GM23338 (cell line): ENCODE data around the gene TSPAN32. TPM values are rescaled to one million over a fixed set of nuclear protein-coding genes. Genes with fewer than 3 reads are reported as not detected.

ENCODE experiments used
- ATAC-seq: fragments of 200-7000 bp; cut with Tn5 transposase; 3 replicates; pipeline ENCODE4 v1.9.1; 2020
- DNase-seq: peaks from one replicate; pipeline ENCODE4 v3.0.0-alpha.2; 2015; ENCODE audit warnings: low spot score
- H2AFZ ChIP-seq: fragments of 200-600 bp; sonication (generic); 2 replicates; pipeline ENCODE4 v1.8.0; 2016; ENCODE audit warnings: antibody characterized with exemption, mild to moderate bottlenecking, moderate library complexity
- H3F3A ChIP-seq: fragments of 200-600 bp; sonication (generic); replicated peaks from 2 replicates; pipeline ENCODE4 v1.8.0; 2017; ENCODE audit warnings: antibody characterized with exemption, mixed run types, low read depth
- H3K27ac ChIP-seq: fragments of 200-600 bp; sonication (generic); 2 replicates; pipeline ENCODE4 v1.6.1; 2016; ENCODE audit warnings: low read depth
- H3K27me3 ChIP-seq: fragments of 200-600 bp; sonication (generic); 2 replicates; pipeline ENCODE4 v1.8.0; 2016; ENCODE audit warnings: mild to moderate bottlenecking, mixed run types, moderate library complexity; ENCODE audit not compliant: insufficient read depth
- H3K36me3 ChIP-seq: fragments of 200-600 bp; sonication (generic); 2 replicates; pipeline ENCODE4 v1.8.0; 2016; ENCODE audit warnings: mild to moderate bottlenecking; ENCODE audit not compliant: insufficient read depth
- H3K4me1 ChIP-seq: fragments of 200-600 bp; sonication (generic); 2 replicates; pipeline ENCODE4 v1.8.0; 2016; ENCODE audit warnings: mild to moderate bottlenecking, moderate library complexity; ENCODE audit not compliant: insufficient read depth
- H3K4me2 ChIP-seq: fragments of 200-600 bp; sonication (generic); 2 replicates; pipeline ENCODE4 v1.7.1; 2017; ENCODE audit warnings: mixed run types
- H3K4me3 ChIP-seq: fragments of 200-600 bp; sonication (generic); 2 replicates; pipeline ENCODE4 v1.6.1; 2016; ENCODE audit warnings: mixed run types
- H3K79me2 ChIP-seq: fragments of 200-600 bp; sonication (generic); replicated peaks from 2 replicates; pipeline ENCODE4 v1.8.0; 2017; ENCODE audit warnings: mild to moderate bottlenecking; ENCODE audit not compliant: insufficient read depth
- H3K9me2 ChIP-seq: fragments of 200-600 bp; sonication (generic); 2 replicates; pipeline ENCODE4 v1.8.0; 2017; ENCODE audit not compliant: insufficient read depth
- H4K20me1 ChIP-seq: fragments of 200-600 bp; sonication (generic); replicated peaks from 2 replicates; pipeline ENCODE4 v1.8.0; 2017; ENCODE audit warnings: mild to moderate bottlenecking; ENCODE audit not compliant: insufficient read depth
- H3K27ac Mint-ChIP-seq: 2 replicates; pipeline ENCODE4 v1.8.0; 2020; ENCODE audit warnings: inconsistent platforms, mild to moderate bottlenecking, moderate library complexity, mixed read lengths
- H3K27me3 Mint-ChIP-seq: 3 replicates; pipeline ENCODE4 v1.8.0; 2022; ENCODE audit warnings: low read depth, mild to moderate bottlenecking, moderate library complexity, mixed read lengths, inconsistent platforms; ENCODE audit not compliant: insufficient read depth, poor library complexity
- H3K36me3 Mint-ChIP-seq: 3 replicates; pipeline ENCODE4 v1.8.0; 2021; ENCODE audit warnings: low read depth, mild to moderate bottlenecking, inconsistent platforms, moderate library complexity, mixed read lengths
- H3K4me1 Mint-ChIP-seq: 3 replicates; pipeline ENCODE4 v1.8.0; 2020; ENCODE audit warnings: mild to moderate bottlenecking, inconsistent platforms, mixed read lengths
- H3K4me3 Mint-ChIP-seq: 3 replicates; pipeline ENCODE4 v1.8.0; 2021; ENCODE audit warnings: moderate library complexity, mild to moderate bottlenecking, inconsistent platforms, mixed read lengths
- H3K9me3 Mint-ChIP-seq: 3 replicates; pipeline ENCODE4 v1.8.0; 2020; ENCODE audit warnings: moderate library complexity, mild to moderate bottlenecking, inconsistent platforms, mixed read lengths
- CREB1 ChIP-seq: fragments of 250-450 bp; sonication (Bioruptor Pico); IDR thresholded peaks from 2 replicates; pipeline ENCODE4 v1.5.0; 2020; ENCODE audit warnings: low read depth, mild to moderate bottlenecking, moderate library complexity
- EZH2 ChIP-seq: fragments of 200-600 bp; sonication (generic); IDR thresholded peaks from one replicate; pipeline ENCODE4 v1.8.0; 2017; ENCODE audit warnings: antibody characterized with exemption, mild to moderate bottlenecking, low read depth; ENCODE audit not compliant: unreplicated experiment
- EZH2phosphoT487 ChIP-seq: fragments of 200-600 bp; sonication (generic); IDR thresholded peaks from one replicate; pipeline ENCODE4 v1.8.1; 2018; ENCODE audit warnings: antibody characterized with exemption; ENCODE audit not compliant: unreplicated experiment
- JUNB ChIP-seq: IDR thresholded peaks from one replicate; pipeline ENCODE4 v1.6.1; 2016; ENCODE audit warnings: antibody characterized with exemption; ENCODE audit not compliant: unreplicated experiment
- POLR2AphosphoS5 ChIP-seq: IDR thresholded peaks from 2 replicates; pipeline ENCODE4 v1.6.1; 2016; ENCODE audit warnings: antibody characterized with exemption, low read depth
- STAT1 ChIP-seq: IDR thresholded peaks from one replicate; pipeline ENCODE4 v1.6.1; 2016; ENCODE audit warnings: antibody characterized with exemption; ENCODE audit not compliant: unreplicated experiment
- ZNF331 ChIP-seq: fragments of 250-450 bp; sonication (Bioruptor Pico); IDR thresholded peaks from 2 replicates; pipeline ENCODE4 v1.5.0; 2020; ENCODE audit warnings: low read depth, mild to moderate bottlenecking, moderate library complexity
- polyA plus RNA-seq: library from polyadenylated mRNA; unstranded; fragments of >200 nt; fragmentation: Nextera tagmentation; extraction: Ambion mirVana; gene quantifications from 2 replicates; pipeline ENCODE4 v1.2.1, GENCODE V29; 2016
- total RNA-seq: library from RNA; depleted of rRNA; stranded (reverse); fragments of >200 nt; shearing (Covaris generic); gene quantifications from 2 replicates; pipeline ENCODE4 v1.2.3, GENCODE V29; 2014
- TF ChIP-seq, protein P1 (sequence below): IDR thresholded peaks from 2 replicates; pipeline ENCODE4 v1.6.1; 2016; ENCODE audit warnings: antibody characterized with exemption
- TF ChIP-seq, protein P2 (sequence below): IDR thresholded peaks from one replicate; pipeline ENCODE4 v1.6.1; 2018; ENCODE audit warnings: antibody characterized with exemption; ENCODE audit not compliant: unreplicated experiment
- TF ChIP-seq, protein P3 (sequence below): fragments of 250-450 bp; sonication (Bioruptor Pico); IDR thresholded peaks from 2 replicates; pipeline ENCODE4 v1.5.0; 2020; ENCODE audit warnings: mild to moderate bottlenecking, moderate library complexity
- TF ChIP-seq, protein P4 (sequence below), 2 experiments: fragments of 200-600 bp in 1 of 2; sonication (generic) in 1 of 2; conservative IDR thresholded peaks; 2 replicates each; pipeline versions ENCODE4 v1.5.1 to v1.6.1; 2016 to 2017; ENCODE audit warnings: antibody characterized with exemption in 2 of 2, low read depth in 2 of 2, mild to moderate bottlenecking in 2 of 2, moderate library complexity in 1 of 2

TSPAN32 gene
- total and polyA plus RNA-seq, 2 experiments from 2014 or later = not detected

DNA sequence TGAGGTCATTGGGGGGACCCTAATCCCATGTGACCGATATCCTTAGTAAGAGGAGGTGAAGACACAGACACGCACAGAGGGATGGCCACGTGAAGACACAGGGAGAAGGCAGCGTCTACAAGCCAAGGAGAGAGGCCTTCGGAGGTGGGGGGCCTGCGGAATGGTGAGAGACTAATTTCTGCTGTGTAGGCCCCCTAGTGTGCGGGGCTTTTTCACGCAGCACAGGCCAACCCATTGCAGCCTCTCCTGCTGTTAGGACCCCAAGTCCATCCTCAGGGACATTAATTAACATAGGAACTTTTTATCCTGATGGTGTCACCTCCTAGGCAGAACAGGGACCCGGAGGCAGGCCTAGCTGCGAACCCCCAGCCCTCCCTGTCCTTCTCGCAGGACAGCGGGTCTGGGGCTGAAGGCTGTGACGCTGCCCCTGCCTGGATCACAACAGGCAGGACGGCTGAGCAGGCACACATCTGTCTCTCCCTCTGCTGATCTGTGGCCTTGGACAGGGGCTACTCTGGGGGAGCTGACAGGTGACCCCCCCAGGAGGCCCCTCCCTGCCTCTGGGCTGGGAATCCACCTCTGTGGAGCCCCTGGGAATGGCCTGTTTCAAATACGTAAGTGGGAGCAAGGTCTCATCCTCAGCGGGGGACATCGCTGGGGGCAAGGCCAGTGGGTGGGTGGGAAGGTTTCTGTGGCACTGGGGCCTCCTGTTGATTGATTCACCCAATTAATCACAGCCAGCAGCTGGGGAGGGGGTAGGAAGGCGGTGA lies 39.3 kb upstream of the TSPAN32 start:
- no peak overlapping the region for H2AFZ ChIP-seq
- H3K27me3 Mint-ChIP-seq = peaks cover 18% of the 10 kb centered on the region
- H3K27me3 ChIP-seq = peaks cover 4% of the 10 kb centered on the region
- no peak overlapping the region for H3K4me3 ChIP-seq
- H3F3A ChIP-seq = no peaks in the 10 kb centered on the region
- ATAC-seq (peak; percentile 13; the same call in 1 of the 3 replicates), DNase-seq (no peak)
- H3K9me3 Mint-ChIP-seq = no peaks in the 10 kb centered on the region
- no peak overlapping the region for H3K4me3 Mint-ChIP-seq
- no peaks in the 10 kb centered on the region for H3K4me1 ChIP-seq
- H3K4me1 Mint-ChIP-seq = peaks cover 3% of the 10 kb centered on the region; the same call in 1 of the 3 replicates
- no peak overlapping the region for H3K27ac Mint-ChIP-seq
- H3K36me3 Mint-ChIP-seq = no peaks in the 10 kb centered on the region
- H3K36me3 ChIP-seq = no peaks in the 10 kb centered on the region
- H4K20me1 ChIP-seq = no peaks in the 10 kb centered on the region
- H3K79me2 ChIP-seq = no peaks in the 10 kb centered on the region
- TF ChIP-seq ZNF331 (no peak), EZH2phosphoT487 (no peak), STAT1 (no peak), CREB1 (CRISPR knock-in tag) (no peak), JUNB (no peak), POLR2AphosphoS5 (no peak), EZH2 (no peak)
- TF ChIP-seq, protein P1, sequence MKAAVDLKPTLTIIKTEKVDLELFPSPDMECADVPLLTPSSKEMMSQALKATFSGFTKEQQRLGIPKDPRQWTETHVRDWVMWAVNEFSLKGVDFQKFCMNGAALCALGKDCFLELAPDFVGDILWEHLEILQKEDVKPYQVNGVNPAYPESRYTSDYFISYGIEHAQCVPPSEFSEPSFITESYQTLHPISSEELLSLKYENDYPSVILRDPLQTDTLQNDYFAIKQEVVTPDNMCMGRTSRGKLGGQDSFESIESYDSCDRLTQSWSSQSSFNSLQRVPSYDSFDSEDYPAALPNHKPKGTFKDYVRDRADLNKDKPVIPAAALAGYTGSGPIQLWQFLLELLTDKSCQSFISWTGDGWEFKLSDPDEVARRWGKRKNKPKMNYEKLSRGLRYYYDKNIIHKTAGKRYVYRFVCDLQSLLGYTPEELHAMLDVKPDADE = no peak
- TF ChIP-seq, protein P2, sequence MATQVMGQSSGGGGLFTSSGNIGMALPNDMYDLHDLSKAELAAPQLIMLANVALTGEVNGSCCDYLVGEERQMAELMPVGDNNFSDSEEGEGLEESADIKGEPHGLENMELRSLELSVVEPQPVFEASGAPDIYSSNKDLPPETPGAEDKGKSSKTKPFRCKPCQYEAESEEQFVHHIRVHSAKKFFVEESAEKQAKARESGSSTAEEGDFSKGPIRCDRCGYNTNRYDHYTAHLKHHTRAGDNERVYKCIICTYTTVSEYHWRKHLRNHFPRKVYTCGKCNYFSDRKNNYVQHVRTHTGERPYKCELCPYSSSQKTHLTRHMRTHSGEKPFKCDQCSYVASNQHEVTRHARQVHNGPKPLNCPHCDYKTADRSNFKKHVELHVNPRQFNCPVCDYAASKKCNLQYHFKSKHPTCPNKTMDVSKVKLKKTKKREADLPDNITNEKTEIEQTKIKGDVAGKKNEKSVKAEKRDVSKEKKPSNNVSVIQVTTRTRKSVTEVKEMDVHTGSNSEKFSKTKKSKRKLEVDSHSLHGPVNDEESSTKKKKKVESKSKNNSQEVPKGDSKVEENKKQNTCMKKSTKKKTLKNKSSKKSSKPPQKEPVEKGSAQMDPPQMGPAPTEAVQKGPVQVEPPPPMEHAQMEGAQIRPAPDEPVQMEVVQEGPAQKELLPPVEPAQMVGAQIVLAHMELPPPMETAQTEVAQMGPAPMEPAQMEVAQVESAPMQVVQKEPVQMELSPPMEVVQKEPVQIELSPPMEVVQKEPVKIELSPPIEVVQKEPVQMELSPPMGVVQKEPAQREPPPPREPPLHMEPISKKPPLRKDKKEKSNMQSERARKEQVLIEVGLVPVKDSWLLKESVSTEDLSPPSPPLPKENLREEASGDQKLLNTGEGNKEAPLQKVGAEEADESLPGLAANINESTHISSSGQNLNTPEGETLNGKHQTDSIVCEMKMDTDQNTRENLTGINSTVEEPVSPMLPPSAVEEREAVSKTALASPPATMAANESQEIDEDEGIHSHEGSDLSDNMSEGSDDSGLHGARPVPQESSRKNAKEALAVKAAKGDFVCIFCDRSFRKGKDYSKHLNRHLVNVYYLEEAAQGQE = no peak
- TF ChIP-seq, protein P3, sequence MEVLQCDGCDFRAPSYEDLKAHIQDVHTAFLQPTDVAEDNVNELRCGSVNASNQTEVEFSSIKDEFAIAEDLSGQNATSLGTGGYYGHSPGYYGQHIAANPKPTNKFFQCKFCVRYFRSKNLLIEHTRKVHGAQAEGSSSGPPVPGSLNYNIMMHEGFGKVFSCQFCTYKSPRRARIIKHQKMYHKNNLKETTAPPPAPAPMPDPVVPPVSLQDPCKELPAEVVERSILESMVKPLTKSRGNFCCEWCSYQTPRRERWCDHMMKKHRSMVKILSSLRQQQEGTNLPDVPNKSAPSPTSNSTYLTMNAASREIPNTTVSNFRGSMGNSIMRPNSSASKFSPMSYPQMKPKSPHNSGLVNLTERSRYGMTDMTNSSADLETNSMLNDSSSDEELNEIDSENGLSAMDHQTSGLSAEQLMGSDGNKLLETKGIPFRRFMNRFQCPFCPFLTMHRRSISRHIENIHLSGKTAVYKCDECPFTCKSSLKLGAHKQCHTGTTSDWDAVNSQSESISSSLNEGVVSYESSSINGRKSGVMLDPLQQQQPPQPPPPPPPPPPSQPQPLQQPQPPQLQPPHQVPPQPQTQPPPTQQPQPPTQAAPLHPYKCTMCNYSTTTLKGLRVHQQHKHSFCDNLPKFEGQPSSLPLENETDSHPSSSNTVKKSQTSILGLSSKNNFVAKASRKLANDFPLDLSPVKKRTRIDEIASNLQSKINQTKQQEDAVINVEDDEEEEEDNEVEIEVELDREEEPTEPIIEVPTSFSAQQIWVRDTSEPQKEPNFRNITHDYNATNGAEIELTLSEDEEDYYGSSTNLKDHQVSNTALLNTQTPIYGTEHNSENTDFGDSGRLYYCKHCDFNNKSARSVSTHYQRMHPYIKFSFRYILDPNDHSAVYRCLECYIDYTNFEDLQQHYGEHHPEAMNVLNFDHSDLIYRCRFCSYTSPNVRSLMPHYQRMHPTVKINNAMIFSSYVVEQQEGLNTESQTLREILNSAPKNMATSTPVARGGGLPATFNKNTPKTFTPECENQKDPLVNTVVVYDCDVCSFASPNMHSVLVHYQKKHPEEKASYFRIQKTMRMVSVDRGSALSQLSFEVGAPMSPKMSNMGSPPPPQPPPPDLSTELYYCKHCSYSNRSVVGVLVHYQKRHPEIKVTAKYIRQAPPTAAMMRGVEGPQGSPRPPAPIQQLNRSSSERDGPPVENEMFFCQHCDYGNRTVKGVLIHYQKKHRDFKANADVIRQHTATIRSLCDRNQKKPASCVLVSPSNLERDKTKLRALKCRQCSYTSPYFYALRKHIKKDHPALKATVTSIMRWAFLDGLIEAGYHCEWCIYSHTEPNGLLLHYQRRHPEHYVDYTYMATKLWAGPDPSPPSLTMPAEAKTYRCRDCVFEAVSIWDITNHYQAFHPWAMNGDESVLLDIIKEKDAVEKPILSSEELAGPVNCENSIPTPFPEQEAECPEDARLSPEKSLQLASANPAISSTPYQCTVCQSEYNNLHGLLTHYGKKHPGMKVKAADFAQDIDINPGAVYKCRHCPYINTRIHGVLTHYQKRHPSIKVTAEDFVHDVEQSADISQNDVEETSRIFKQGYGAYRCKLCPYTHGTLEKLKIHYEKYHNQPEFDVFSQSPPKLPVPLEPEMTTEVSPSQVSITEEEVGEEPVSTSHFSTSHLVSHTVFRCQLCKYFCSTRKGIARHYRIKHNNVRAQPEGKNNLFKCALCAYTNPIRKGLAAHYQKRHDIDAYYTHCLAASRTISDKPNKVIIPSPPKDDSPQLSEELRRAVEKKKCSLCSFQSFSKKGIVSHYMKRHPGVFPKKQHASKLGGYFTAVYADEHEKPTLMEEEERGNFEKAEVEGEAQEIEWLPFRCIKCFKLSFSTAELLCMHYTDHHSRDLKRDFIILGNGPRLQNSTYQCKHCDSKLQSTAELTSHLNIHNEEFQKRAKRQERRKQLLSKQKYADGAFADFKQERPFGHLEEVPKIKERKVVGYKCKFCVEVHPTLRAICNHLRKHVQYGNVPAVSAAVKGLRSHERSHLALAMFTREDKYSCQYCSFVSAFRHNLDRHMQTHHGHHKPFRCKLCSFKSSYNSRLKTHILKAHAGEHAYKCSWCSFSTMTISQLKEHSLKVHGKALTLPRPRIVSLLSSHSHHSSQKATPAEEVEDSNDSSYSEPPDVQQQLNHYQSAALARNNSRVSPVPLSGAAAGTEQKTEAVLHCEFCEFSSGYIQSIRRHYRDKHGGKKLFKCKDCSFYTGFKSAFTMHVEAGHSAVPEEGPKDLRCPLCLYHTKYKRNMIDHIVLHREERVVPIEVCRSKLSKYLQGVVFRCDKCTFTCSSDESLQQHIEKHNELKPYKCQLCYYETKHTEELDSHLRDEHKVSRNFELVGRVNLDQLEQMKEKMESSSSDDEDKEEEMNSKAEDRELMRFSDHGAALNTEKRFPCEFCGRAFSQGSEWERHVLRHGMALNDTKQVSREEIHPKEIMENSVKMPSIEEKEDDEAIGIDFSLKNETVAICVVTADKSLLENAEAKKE (CRISPR knock-in tag) = no peak
- TF ChIP-seq, protein P4, sequence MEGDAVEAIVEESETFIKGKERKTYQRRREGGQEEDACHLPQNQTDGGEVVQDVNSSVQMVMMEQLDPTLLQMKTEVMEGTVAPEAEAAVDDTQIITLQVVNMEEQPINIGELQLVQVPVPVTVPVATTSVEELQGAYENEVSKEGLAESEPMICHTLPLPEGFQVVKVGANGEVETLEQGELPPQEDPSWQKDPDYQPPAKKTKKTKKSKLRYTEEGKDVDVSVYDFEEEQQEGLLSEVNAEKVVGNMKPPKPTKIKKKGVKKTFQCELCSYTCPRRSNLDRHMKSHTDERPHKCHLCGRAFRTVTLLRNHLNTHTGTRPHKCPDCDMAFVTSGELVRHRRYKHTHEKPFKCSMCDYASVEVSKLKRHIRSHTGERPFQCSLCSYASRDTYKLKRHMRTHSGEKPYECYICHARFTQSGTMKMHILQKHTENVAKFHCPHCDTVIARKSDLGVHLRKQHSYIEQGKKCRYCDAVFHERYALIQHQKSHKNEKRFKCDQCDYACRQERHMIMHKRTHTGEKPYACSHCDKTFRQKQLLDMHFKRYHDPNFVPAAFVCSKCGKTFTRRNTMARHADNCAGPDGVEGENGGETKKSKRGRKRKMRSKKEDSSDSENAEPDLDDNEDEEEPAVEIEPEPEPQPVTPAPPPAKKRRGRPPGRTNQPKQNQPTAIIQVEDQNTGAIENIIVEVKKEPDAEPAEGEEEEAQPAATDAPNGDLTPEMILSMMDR (conservative IDR thresholded peaks at IDR 0.05; ENCODE audit: low read depth in 2 of 2) = no peak
- H3K27ac ChIP-seq = no peak overlapping the region
- no peaks in the 10 kb centered on the region for H3K9me2 ChIP-seq
- no peak overlapping the region for H3K4me2 ChIP-seq
